Stimulated activated CD4-positive, alpha-beta T cell treated with anti-CD3 and anti-CD28 coated beads, Interleukin-4, amount 100 ng/mL, for 4 hours (primary cell): ENCODE results near the gene NRSN2.
"Not testable (repeated sequence)": the region's sequence is repeated elsewhere in the genome, so short reads cannot be mapped to it uniquely, and the experiment has no call there.

Source experiments
- DNase-seq, 2 experiments: peaks; one replicate each; pipeline ENCODE4 v3.0.0-alpha.2; 2020

Gene NRSN2

DNA sequence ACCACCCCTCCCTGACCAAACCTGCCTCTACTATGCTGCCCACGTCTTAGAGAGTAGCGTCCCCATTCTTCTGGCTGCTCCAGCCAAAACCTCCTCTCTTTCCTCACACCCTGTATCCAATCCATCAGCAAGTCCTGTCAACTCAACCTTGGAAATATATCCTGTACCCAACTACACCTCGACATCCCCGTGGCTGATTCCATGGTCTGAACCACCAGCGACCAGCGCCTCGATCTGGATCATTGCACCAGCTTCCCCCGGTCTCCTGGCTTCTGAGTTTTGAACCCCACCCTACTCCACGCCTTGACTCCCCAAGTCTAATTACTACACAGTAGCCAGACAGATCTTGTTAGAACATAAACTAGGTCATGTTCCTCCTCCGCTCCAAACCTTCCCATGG, 9.8 kb downstream of the NRSN2 start:
- DNase-seq = no peak

GRCh38 chr20:358891-359555, 12.1 kb downstream of the NRSN2 start:
- no peak for DNase-seq

DNA sequence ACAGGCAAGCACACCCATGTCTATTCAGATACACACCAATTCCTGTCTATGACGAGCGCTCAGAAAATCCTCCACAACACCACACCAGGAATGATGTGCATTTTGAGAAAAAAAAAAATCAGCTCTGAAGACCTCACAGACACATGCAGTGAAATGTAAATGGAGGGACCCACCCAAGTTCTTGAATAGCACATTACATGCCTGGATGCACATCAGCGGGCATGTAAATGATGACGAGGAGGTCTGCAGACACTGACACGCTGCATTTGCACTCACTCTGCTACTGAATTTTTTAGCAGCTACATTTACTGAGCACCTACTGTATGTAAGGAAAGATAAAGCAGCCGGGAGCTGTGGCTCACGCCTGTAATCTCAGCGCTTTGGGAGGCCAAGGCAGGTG, 14.7 kb downstream of the NRSN2 start:
- no peak for DNase-seq

DNA sequence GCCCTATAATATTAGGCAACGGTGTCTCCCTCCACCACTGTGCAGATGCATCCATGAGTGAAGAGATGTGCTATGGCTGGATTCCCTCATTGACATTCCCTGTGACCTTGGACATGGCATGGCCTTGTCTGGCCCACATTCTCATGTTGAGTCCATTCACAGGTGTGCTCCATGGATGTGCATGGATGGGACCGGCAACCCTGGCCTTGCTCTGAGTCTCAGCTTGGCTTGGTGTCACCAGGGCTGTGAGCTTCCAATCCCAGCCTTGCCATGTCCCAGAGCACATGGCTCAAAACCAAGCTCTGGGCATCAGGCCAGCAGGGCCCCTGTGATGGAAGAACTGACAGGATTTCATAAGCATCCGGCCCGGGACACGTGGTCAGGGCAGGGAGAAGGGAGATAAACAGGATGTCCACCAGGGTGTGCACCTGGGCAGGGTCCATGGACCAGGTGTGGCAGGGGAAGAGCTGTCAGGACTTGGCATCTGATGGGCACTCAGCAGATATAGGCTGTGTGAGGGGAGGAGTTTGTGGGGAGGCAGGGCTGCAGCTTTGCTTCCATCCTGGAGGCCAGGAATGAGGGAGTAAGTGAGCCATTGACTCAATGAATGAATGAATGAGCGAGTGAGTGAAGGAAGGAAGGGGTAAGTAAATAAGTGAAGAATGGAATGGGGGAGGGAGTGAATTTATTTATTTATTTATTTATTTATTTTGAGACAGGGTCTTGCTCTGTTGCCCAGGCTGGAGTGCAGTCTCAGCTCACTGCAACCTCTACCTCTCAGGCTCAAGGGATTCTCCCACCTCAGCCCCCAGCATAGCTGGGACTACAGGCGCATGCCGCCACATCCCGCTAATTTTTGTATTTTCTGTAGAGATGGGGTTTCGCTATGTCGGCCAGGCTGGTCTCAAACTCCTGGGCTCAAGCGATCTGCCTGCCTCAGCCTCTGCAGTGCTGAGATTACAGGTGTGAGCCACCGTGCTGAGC, 15.7 kb downstream of the NRSN2 start:
- DNase-seq = peak in 1 of 2 experiments; percentile 24

DNA sequence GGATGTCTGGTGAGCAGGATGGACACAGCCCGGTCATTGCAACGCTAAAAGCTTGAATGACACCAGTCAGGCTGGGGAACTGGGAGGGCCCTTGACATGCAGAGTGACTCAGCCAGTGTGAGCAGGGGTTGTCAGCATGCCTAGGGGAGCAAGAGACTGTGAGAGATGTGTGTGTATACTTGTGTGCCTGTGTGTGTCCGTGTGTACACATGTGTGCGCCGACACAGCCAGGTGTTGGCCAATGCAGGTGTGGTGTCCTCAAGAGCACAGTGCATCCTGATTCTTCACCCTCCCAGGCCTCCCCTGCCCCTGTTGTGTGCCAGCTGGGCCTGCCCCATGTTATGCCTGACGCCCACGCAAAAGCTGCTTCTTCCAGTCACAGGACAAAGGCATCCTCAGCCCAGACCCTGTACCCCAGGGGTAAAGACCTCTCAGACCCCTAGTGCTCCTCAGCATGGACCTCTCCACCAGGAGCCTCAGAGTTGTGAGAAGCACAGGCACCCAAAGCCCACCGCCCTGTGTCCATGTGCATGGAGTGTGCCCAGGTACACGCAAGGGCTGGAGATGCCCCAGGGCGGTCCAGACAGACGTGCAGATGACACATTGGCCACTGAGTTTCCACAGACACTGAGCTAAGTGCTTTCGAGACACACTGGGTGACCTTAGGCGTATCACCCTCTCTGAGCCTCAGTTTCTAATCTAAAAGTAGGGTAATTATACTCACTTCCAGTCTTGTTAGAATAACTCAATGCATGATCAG, 16.6 kb downstream of the NRSN2 start:
- no peak for DNase-seq

DNA sequence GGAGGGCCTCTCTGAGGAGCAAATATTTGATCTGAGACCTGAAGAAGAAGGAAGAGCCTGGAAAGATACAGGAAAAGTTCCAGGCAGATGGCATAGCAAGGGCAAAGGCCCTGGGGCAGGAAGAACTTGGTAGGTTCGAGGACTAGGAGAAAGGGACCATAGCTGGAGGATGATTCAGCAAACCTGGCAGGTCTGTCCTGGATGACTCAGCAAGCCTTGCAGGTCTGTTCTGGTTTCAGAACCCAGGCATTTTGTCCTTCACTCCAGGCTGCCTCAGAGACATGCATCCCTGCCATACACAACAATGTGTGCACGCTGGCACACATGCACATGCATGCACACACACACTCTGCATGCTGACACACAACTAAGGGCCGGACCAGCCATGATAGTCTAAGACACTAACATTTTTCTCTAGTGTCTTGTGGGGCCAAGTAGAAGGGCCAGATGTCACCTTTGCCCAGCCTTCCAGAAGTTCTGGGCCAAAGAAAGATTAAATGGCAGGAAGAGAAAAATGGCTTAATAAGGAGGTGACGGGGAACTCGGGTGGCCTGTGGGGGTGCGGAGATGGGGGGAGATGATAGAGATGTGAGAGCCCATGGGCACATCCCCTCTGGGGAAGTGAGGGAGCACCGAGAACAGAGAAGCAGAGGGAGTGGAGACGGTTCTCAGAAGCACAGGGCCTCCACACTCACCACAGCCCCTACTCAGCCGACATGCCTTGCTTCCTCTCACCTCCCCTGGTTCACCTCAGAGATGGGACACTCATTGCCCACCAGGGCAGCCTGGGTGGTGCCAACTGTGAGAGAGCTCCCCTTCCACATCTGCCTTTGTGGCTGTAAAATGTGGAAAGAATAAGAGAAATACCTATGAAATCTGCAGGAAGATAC, 18.2 kb downstream of the NRSN2 start:
- DNase-seq = no peak

DNA sequence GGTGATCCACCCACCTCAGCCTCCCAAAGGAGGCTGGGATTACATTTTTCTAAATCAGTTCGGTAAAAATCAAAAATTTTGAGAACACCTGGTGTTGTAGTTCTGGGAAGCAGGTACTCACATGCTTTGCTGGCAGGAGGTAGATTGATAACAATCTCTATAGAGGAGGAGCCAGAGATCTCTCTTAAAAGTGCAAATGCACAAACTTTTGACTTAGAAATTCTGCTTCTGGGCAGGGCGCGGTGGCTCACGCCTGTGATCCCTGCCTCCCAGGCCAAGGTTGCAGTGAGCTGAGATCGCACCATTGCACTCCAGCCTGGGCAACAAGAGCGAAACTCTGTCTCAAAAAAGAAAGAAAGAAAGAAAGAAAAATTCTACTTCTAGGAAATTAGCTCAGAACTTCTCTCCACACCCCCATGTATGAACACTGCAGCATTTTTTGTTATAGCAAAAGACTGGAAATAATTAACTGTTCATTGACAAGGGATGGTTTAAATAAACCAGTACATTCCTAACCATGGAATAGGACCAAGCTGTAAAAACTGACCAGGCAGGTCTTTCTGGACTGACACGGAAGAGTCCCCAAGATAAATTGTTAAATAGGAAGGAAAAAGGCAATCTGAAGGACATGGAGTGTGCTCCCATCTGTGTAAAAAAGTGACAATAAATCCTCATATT, 19.3 kb downstream of the NRSN2 start:
- DNase-seq = no peak

- no peak for DNase-seq
Measured at GRCh38 chr20:366719-367485, 20.0 kb downstream of the NRSN2 start.

DNA sequence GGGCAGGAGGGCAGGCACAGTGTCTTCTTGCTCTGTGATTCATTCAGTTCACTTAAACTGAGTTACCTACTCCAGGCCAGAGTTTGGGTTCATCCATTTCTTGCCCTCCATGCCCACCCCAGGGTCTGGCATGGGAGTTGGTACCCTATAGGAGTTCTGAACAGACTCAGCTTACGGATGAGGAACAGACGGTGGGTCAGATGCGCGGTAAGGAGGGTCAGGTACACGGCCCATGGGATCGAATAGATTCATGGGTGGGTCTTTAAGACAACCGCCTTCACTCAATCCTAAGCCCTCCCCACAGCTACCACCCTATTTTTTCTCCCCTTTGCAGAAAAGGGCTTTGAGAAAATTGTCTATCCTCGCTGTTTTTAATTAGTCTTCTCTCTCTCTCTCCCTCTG, 20.6 kb downstream of the NRSN2 start:
- no peak for DNase-seq

- no peak for DNase-seq
Measured at GRCh38 chr20:368915-369314, 22.0 kb downstream of the NRSN2 start.

DNA sequence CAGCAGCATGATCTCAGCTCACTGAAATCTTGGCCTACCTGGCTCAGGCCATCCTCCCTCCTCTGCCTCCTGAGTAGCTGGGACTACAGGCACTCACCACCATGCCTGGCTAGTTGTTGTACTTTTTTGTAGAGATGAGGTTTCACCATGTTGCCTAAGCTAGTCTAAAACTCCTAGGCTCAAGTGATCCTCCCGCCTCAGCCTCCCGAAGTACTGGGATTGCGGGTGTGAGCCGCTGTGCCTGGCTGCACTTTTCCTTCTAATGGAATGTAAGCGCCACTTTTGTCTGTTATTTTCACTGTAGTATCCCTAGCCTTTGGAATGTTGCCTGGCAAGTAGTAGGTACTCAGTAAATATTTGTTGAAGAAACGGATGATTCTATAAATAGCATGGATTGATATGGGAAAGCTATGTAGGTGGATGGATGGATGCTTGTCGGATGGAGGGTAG, 23.3 kb downstream of the NRSN2 start:
- DNase-seq = no peak

GRCh38 chr20:370977-371754, 24.3 kb downstream of the NRSN2 start:
- DNase-seq = no peak

- no peak for DNase-seq
Measured at GRCh38 chr20:371755-372542, 25.0 kb downstream of the NRSN2 start.

DNA sequence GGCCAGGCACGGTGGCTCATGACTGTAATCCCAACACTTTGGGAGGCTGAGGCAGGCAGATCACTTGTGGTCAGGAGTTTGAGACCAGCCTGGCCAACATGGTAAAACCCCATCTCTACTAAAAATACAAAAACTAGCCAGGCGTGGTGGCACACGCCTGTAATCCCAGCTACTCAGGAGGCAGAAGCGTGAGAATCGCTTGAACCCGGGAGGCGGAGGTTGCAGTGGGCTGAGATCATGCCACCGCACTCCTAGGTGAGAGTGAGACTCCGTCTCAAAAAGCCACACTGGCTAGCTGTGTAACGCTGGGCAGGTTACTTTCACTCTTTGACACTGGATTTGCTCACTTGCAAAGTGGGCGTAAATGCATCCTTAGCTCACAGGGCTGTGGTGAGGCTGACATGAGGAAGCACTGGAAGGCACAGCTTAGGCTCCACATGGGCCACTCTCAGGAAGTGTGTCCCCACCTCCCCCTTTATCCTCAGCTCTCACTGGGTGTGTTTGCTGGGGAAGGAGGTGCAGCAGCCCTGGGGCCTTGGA, 25.7 kb downstream of the NRSN2 start:
- DNase-seq = not testable (repeated sequence)

- no peak for DNase-seq
Measured at GRCh38 chr20:373171-373890, 26.4 kb downstream of the NRSN2 start.

GRCh38 chr20:375265-375889, 28.5 kb downstream of the NRSN2 start:
- DNase-seq = no peak

GRCh38 chr20:376089-376488, 29.2 kb downstream of the NRSN2 start:
- DNase-seq = no peak

DNA sequence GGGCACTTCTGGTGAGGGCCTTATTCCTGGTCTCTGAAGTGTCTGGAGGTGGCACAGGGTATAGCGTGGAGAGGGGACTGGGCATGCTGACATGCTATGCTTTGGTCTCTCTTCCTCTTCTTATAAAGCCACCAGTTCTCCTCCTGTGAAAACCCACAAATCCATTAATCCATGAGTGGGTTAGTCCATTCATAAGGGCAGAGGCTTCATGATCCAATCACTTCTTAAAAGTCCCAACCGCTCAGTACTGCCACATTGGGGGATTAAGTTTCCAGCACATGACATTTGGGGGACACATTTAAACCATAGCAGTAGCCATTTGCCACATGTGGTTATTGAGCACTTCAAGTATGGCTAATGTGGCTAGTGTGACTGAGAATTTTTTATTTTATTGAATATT, 29.8 kb downstream of the NRSN2 start:
- DNase-seq = no peak
